HG03097 (cell line): ENCODE data around the gene ZNF653.
"Not testable (repeated sequence)": the region's sequence is repeated elsewhere in the genome, so short reads cannot be mapped to it uniquely, and the experiment has no call there.

Experiments used
- ATAC-seq: cut with Tn5 transposase; IDR thresholded peaks from one replicate; pipeline ENCODE4 v1.9.1; 2021; ENCODE audit not compliant: unreplicated experiment, low FRiP score

Gene ZNF653

GRCh38 chr19:11458236-11458900 is 47.3 kb downstream of the ZNF653 start:
- no peak for ATAC-seq

GRCh38 chr19:11457831-11458230 is 47.8 kb downstream of the ZNF653 start:
- ATAC-seq, result no peak

- no peak for ATAC-seq
Measured at GRCh38 chr19:11457115-11457514, 48.5 kb downstream of the ZNF653 start.

- ATAC-seq, result no peak
Measured at GRCh38 chr19:11456659-11457058, 49.0 kb downstream of the ZNF653 start.

GRCh38 chr19:11455233-11455554 is 50.4 kb downstream of the ZNF653 start:
- not testable (repeated sequence) for ATAC-seq

GRCh38 chr19:11453468-11454341 is 51.9 kb downstream of the ZNF653 start:
- ATAC-seq, result no peak

- no peak for ATAC-seq
Measured at GRCh38 chr19:11452620-11453310, 52.9 kb downstream of the ZNF653 start.

- ATAC-seq, result no peak
Measured at GRCh38 chr19:11451871-11452619, 53.6 kb downstream of the ZNF653 start.

GRCh38 chr19:11451327-11451870 is 54.2 kb downstream of the ZNF653 start:
- ATAC-seq, result no peak

GRCh38 chr19:11450570-11451326 is 54.9 kb downstream of the ZNF653 start:
- ATAC-seq, result no peak

GRCh38 chr19:11448923-11449554 is 56.6 kb downstream of the ZNF653 start:
- no peak for ATAC-seq

- ATAC-seq, result no peak
Measured at GRCh38 chr19:11448410-11448809, 57.2 kb downstream of the ZNF653 start.

GRCh38 chr19:11447347-11448262 is 58.0 kb downstream of the ZNF653 start:
- no peak for ATAC-seq

- no peak for ATAC-seq
Measured at GRCh38 chr19:11446652-11447301, 58.9 kb downstream of the ZNF653 start.

GRCh38 chr19:11446271-11446651 is 59.4 kb downstream of the ZNF653 start:
- ATAC-seq, result no peak

GRCh38 chr19:11445141-11445540 is 60.5 kb downstream of the ZNF653 start:
- ATAC-seq, result no peak

GRCh38 chr19:11444059-11444458 is 61.6 kb downstream of the ZNF653 start:
- no peak for ATAC-seq

GRCh38 chr19:11437955-11438354 is 67.7 kb downstream of the ZNF653 start:
- ATAC-seq, result no peak
